ENCODE measurements around the gene PCNA. TPM values are rescaled to one million over a fixed set of nuclear protein-coding genes. Genes with fewer than 3 reads are reported as not detected.

Gene PCNA
- total RNA-seq, 2 donors from 2014 or later: 168 to 169 TPM

DNA sequence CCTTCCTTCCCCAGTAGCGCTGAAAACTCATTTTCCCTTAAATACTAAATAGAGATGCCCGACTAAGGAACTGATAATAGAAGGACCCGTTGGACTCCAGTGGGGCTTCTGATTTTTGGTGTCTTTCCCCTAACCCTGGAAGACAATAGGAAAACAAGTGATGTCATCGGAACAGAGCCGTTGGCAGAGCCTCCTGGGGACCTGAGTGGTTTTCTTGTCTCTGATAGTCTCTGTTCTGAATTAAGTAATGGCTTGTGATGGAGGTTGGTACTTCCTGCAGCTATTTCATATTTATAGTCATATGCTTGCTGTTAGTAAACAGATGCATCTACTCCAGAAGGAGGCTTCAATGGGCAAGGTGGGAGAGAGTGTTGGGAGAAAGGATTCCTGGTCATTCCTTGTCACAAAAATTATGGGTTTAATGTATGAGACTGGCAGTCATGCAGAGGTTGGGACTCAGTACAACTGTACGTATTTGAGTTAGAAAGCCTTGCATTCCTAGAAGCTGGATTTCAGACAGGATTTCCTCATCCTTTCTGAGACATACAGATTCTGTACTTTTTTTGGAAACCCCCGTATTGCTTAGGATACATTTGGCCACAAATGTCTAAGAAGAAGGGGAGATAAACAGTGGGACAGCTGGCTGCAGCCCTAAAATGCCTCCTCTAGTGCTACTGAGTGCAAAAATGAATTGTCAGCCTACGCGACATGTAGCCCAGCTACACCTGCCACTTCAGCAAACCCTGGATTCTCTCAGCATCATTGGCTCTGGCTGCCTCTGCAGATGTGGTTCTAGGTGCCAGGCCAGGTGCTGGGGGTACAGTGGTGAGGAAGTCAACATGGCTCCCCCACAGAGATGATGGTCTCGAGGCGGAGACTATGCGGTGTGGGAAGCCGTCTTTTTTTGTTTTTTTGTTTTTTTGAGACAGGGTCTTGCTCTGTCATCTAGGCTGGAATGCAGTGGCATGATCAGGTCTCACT, 45.2 kb upstream of the PCNA start:
- H3K4me1 Mint-ChIP-seq: peaks cover 35% of the 10 kb centered on the region

GRCh38 chr20:5161536-5162164, 41.9 kb upstream of the PCNA start:
- no peak overlapping the region for H3K4me3 ChIP-seq (ENCODE audit: low read length)
- Mint-ChIP-seq H3K36me3 (ENCODE audit: low read depth) (no peaks in the 10 kb centered on the region), H3K27ac (no peak overlapping the region), H3K4me3 (no peak overlapping the region), H3K4me1 (peaks cover 16% of the 10 kb centered on the region), H3K27me3 (ENCODE audit: insufficient read depth) (no peaks in the 10 kb centered on the region), H3K9me3 (no peaks in the 10 kb centered on the region)
- WGBS, 2 experiments (ENCODE audit: insufficient coverage in 1 of 2, insufficient read length in 1 of 2): 94 to 97% methylated on average over 6 of the region's 6 CpGs
- no peaks in the 10 kb centered on the region for H3K9me3 ChIP-seq (ENCODE audit: control insufficient read depth, low read length)
- H3K36me3 ChIP-seq (ENCODE audit: control insufficient read depth, insufficient read depth, low read length): no peaks in the 10 kb centered on the region
- H3K4me1 ChIP-seq (ENCODE audit: control insufficient read depth, insufficient read depth, low read length): peaks cover 6% of the 10 kb centered on the region
- H3K27me3 ChIP-seq (ENCODE audit: control insufficient read depth, insufficient read depth, low read length, poor library complexity, severe bottlenecking): no peaks in the 10 kb centered on the region
- TF ChIP-seq, protein P1, sequence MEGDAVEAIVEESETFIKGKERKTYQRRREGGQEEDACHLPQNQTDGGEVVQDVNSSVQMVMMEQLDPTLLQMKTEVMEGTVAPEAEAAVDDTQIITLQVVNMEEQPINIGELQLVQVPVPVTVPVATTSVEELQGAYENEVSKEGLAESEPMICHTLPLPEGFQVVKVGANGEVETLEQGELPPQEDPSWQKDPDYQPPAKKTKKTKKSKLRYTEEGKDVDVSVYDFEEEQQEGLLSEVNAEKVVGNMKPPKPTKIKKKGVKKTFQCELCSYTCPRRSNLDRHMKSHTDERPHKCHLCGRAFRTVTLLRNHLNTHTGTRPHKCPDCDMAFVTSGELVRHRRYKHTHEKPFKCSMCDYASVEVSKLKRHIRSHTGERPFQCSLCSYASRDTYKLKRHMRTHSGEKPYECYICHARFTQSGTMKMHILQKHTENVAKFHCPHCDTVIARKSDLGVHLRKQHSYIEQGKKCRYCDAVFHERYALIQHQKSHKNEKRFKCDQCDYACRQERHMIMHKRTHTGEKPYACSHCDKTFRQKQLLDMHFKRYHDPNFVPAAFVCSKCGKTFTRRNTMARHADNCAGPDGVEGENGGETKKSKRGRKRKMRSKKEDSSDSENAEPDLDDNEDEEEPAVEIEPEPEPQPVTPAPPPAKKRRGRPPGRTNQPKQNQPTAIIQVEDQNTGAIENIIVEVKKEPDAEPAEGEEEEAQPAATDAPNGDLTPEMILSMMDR (conservative IDR thresholded peaks at IDR 0.05): no peak
- H3K27ac ChIP-seq (ENCODE audit: low read depth, low read length): no peak overlapping the region
- no peak for DNase-seq
- no peak overlapping the region for H3K9ac ChIP-seq (ENCODE audit: extremely low read depth, low read length, poor library complexity, severe bottlenecking)

More for the DNA sequence above, 45.2 kb upstream of the PCNA start:
- 84 to 100% methylated on average over 5 to 13 of the region's 13 CpGs for WGBS, 2 experiments (ENCODE audit: insufficient coverage in 1 of 2, insufficient read length in 1 of 2)
- no peaks in the 10 kb centered on the region for H3K9me3 Mint-ChIP-seq
- H3K4me1 ChIP-seq (ENCODE audit: control insufficient read depth, insufficient read depth, low read length): peaks cover 14% of the 10 kb centered on the region
- no peak overlapping the region for H3K4me3 ChIP-seq (ENCODE audit: low read length)
- H3K27ac Mint-ChIP-seq: no peak overlapping the region
- H3K27ac ChIP-seq (ENCODE audit: low read depth, low read length): no peak overlapping the region
- TF ChIP-seq, protein P1 (conservative IDR thresholded peaks at IDR 0.05): peak; percentile 24
- peaks cover 3% of the 10 kb centered on the region for H3K36me3 Mint-ChIP-seq (ENCODE audit: low read depth)
- H3K27me3 Mint-ChIP-seq (ENCODE audit: insufficient read depth): no peaks in the 10 kb centered on the region
- no peak for DNase-seq
- H3K9ac ChIP-seq (ENCODE audit: extremely low read depth, low read length, poor library complexity, severe bottlenecking): no peak overlapping the region
- H3K4me3 Mint-ChIP-seq: no peak overlapping the region
- no peaks in the 10 kb centered on the region for H3K27me3 ChIP-seq (ENCODE audit: control insufficient read depth, insufficient read depth, low read length, poor library complexity, severe bottlenecking)
- H3K9me3 ChIP-seq (ENCODE audit: control insufficient read depth, low read length): no peaks in the 10 kb centered on the region
- peaks cover 1% of the 10 kb centered on the region for H3K36me3 ChIP-seq (ENCODE audit: control insufficient read depth, insufficient read depth, low read length)

DNA sequence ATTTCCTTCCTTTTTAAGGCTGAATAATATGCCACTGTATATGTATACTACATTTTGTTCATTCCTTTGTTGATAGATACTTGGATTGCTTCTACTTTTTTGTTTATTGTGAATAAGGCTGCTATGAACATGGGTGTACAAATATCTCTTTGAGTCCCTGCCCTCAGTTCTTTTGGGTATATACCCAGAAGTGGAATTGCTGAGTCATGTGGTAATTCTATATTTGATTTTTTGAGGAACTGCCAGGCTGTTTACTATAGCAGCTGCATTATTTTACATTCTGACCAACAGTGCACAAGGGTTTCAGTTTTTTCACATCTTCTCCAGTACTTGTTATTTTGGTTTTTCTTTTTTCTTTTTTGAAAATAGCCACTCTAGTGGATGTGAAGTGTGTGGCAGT, 41.1 kb upstream of the PCNA start:
- H3K9ac ChIP-seq (ENCODE audit: extremely low read depth, low read length, poor library complexity, severe bottlenecking): no peak overlapping the region
- no peaks in the 10 kb centered on the region for H3K36me3 ChIP-seq (ENCODE audit: control insufficient read depth, insufficient read depth, low read length)
- H3K9me3 Mint-ChIP-seq: no peaks in the 10 kb centered on the region
- no peak overlapping the region for H3K4me3 ChIP-seq (ENCODE audit: low read length)
- H3K27ac Mint-ChIP-seq: no peak overlapping the region
- peaks cover 13% of the 10 kb centered on the region for H3K4me1 Mint-ChIP-seq
- no peak overlapping the region for H3K4me3 Mint-ChIP-seq
- no peaks in the 10 kb centered on the region for H3K9me3 ChIP-seq (ENCODE audit: control insufficient read depth, low read length)
- no peaks in the 10 kb centered on the region for H3K4me1 ChIP-seq (ENCODE audit: control insufficient read depth, insufficient read depth, low read length)
- H3K27me3 Mint-ChIP-seq (ENCODE audit: insufficient read depth): no peaks in the 10 kb centered on the region
- no peaks in the 10 kb centered on the region for H3K36me3 Mint-ChIP-seq (ENCODE audit: low read depth)
- no peaks in the 10 kb centered on the region for H3K27me3 ChIP-seq (ENCODE audit: control insufficient read depth, insufficient read depth, low read length, poor library complexity, severe bottlenecking)
- no peak overlapping the region for H3K27ac ChIP-seq (ENCODE audit: low read depth, low read length)
- TF ChIP-seq, protein P1 (conservative IDR thresholded peaks at IDR 0.05): no peak
- DNase-seq: no peak
